GM23338 (cell line): Measurements from ENCODE around the gene HCRTR2.

Experiments
- CREB1 ChIP-seq: fragments of 250-450 bp; sonication (Bioruptor Pico); IDR thresholded peaks from 2 replicates; pipeline ENCODE4 v1.5.0; 2020; ENCODE audit warnings: low read depth, mild to moderate bottlenecking, moderate library complexity
- CTCF ChIP-seq, 2 experiments: fragments of 200-600 bp in 1 of 2; sonication (generic) in 1 of 2; conservative IDR thresholded peaks; 2 replicates each; pipeline versions ENCODE4 v1.5.1 to v1.6.1; 2016 to 2017; ENCODE audit warnings: antibody characterized with exemption in 2 of 2, low read depth in 2 of 2, mild to moderate bottlenecking in 2 of 2, moderate library complexity in 1 of 2
- ETS1 ChIP-seq: IDR thresholded peaks from 2 replicates; pipeline ENCODE4 v1.6.1; 2016; ENCODE audit warnings: antibody characterized with exemption
- EZH2 ChIP-seq: fragments of 200-600 bp; sonication (generic); IDR thresholded peaks from one replicate; pipeline ENCODE4 v1.8.0; 2017; ENCODE audit warnings: antibody characterized with exemption, mild to moderate bottlenecking, low read depth; ENCODE audit not compliant: unreplicated experiment
- EZH2phosphoT487 ChIP-seq: fragments of 200-600 bp; sonication (generic); IDR thresholded peaks from one replicate; pipeline ENCODE4 v1.8.1; 2018; ENCODE audit warnings: antibody characterized with exemption; ENCODE audit not compliant: unreplicated experiment
- JUNB ChIP-seq: IDR thresholded peaks from one replicate; pipeline ENCODE4 v1.6.1; 2016; ENCODE audit warnings: antibody characterized with exemption; ENCODE audit not compliant: unreplicated experiment
- NANOG ChIP-seq: IDR thresholded peaks from 2 replicates; pipeline ENCODE4 v1.6.1; 2016; ENCODE audit warnings: antibody characterized with exemption, borderline replicate concordance
- POLR2AphosphoS5 ChIP-seq: IDR thresholded peaks from 2 replicates; pipeline ENCODE4 v1.6.1; 2016; ENCODE audit warnings: antibody characterized with exemption, low read depth
- REST ChIP-seq: IDR thresholded peaks from one replicate; pipeline ENCODE4 v1.6.1; 2018; ENCODE audit warnings: antibody characterized with exemption; ENCODE audit not compliant: unreplicated experiment
- STAT1 ChIP-seq: IDR thresholded peaks from one replicate; pipeline ENCODE4 v1.6.1; 2016; ENCODE audit warnings: antibody characterized with exemption; ENCODE audit not compliant: unreplicated experiment
- ZNF114 ChIP-seq: fragments of 250-450 bp; sonication (Bioruptor Pico); IDR thresholded peaks from 2 replicates; pipeline ENCODE4 v1.5.0; 2020; ENCODE audit warnings: mild to moderate bottlenecking, moderate library complexity
- ZNF331 ChIP-seq: fragments of 250-450 bp; sonication (Bioruptor Pico); IDR thresholded peaks from 2 replicates; pipeline ENCODE4 v1.5.0; 2020; ENCODE audit warnings: low read depth, mild to moderate bottlenecking, moderate library complexity
- ZNF462 ChIP-seq: fragments of 250-450 bp; sonication (Bioruptor Pico); IDR thresholded peaks from 2 replicates; pipeline ENCODE4 v1.5.0; 2020; ENCODE audit warnings: mild to moderate bottlenecking, moderate library complexity

- TF ChIP-seq CTCF (conservative IDR thresholded peaks at IDR 0.05; ENCODE audit: low read depth in 2 of 2) (no peak), ETS1 (no peak), JUNB (no peak), REST (no peak), POLR2AphosphoS5 (no peak), EZH2 (no peak), ZNF331 (CRISPR knock-in tag) (no peak), EZH2phosphoT487 (no peak), CREB1 (no peak), ZNF462 (CRISPR knock-in tag) (no peak), STAT1 (no peak), ZNF114 (no peak), NANOG (no peak)
Observed at GRCh38 chr6:55327169-55327568, 152.9 kb downstream of the HCRTR2 start, which contains the start of gene GFRAL.
